CD14-positive monocyte (primary cell): ENCODE results near the gene RALGAPA2. TPM values are rescaled to one million over a fixed set of nuclear protein-coding genes. Genes with fewer than 3 reads are reported as not detected.

ENCODE experiments used
- DNase-seq, 3 donors: peaks; one replicate each; pipeline ENCODE4 v3.0.0-alpha.2; 2011 to 2022
- H2AFZ ChIP-seq: 2 replicates; pipeline ENCODE4 v1.6.0; 2012; ENCODE audit warnings: mild to moderate bottlenecking, low read depth, low read length, inconsistent platforms; ENCODE audit not compliant: insufficient read depth, poor library complexity, severe bottlenecking
- H3K27ac ChIP-seq, 2 donors: 1 replicate in 1 of 2; 2 replicates in 1 of 2; pipeline ENCODE4 v1.5.1; 2012 to 2013; ENCODE audit warnings: low read length in 2 of 2, control low read depth in 1 of 2, inconsistent platforms in 1 of 2, low read depth in 1 of 2, mild to moderate bottlenecking in 1 of 2
- H3K27me3 ChIP-seq, 2 donors: one replicate each; pipeline versions ENCODE4 v1.6.0 to v1.6.1; 2011 to 2013; ENCODE audit warnings: low read length in 2 of 2; ENCODE audit not compliant: control insufficient read depth in 2 of 2, insufficient read depth in 2 of 2
- H3K36me3 ChIP-seq, 2 donors: replicated peaks in 1 of 2; 1 replicate in 1 of 2; 2 replicates in 1 of 2; pipeline versions ENCODE4 v1.5.1 to v1.6.1; 2012 to 2013; ENCODE audit warnings: low read length in 2 of 2, control low read depth in 1 of 2, inconsistent platforms in 1 of 2, mild to moderate bottlenecking in 1 of 2; ENCODE audit not compliant: insufficient read depth in 2 of 2, control insufficient read depth in 1 of 2
- H3K4me1 ChIP-seq, 2 donors: 1 replicate in 1 of 2; 2 replicates in 1 of 2; pipeline versions ENCODE4 v1.5.1 to v1.6.1; 2012 to 2013; ENCODE audit warnings: low read length in 2 of 2, control low read depth in 1 of 2, inconsistent platforms in 1 of 2, mild to moderate bottlenecking in 1 of 2, moderate library complexity in 1 of 2; ENCODE audit not compliant: insufficient read depth in 2 of 2, control insufficient read depth in 1 of 2
- H3K4me2 ChIP-seq: replicated peaks from 2 replicates; pipeline ENCODE3; 2012; ENCODE audit warnings: low read length, moderate library complexity, mild to moderate bottlenecking; ENCODE audit not compliant: poor library complexity, severe bottlenecking; ENCODE audit errors: extremely low read depth
- H3K4me3 ChIP-seq, 3 experiments: fragments of 200-600 bp in 1 of 3; sonication (generic) in 1 of 3; replicated peaks in 1 of 3; 1 replicate in 2 of 3; 2 replicates in 1 of 3; pipeline ENCODE4 v1.5.1; 2011 to 2013; ENCODE audit warnings: low read length in 3 of 3, mild to moderate bottlenecking in 3 of 3, control low read depth in 2 of 3, low read depth in 2 of 3, inconsistent platforms in 1 of 3, moderate library complexity in 1 of 3
- H3K79me2 ChIP-seq: 2 replicates; pipeline ENCODE4 v1.6.0; 2012; ENCODE audit warnings: mild to moderate bottlenecking, control low read depth, inconsistent platforms, low read length, moderate library complexity; ENCODE audit not compliant: insufficient read depth
- H3K9ac ChIP-seq: 2 replicates; pipeline ENCODE4 v1.6.0; 2017; ENCODE audit warnings: low read length, mild to moderate bottlenecking; ENCODE audit not compliant: insufficient read depth, poor library complexity, severe bottlenecking
- H3K9me3 ChIP-seq, 2 donors: replicated peaks in 1 of 2; 1 replicate in 1 of 2; 2 replicates in 1 of 2; pipeline versions ENCODE4 v1.5.1 to v1.6.1; 2012 to 2013; ENCODE audit warnings: low read length in 2 of 2, control low read depth in 1 of 2; ENCODE audit not compliant: control insufficient read depth in 1 of 2, insufficient read depth in 1 of 2
- H4K20me1 ChIP-seq: 2 replicates; pipeline ENCODE4 v1.6.0; 2012; ENCODE audit warnings: mild to moderate bottlenecking, low read length, control low read depth, moderate library complexity; ENCODE audit not compliant: insufficient read depth
- H3K27ac Mint-ChIP-seq, 7 donors: one replicate each; pipeline ENCODE4 v1.8.0; 2020; ENCODE audit warnings: mild to moderate bottlenecking in 7 of 7, mixed read lengths in 7 of 7, moderate library complexity in 6 of 7, inconsistent platforms in 2 of 7
- H3K27me3 Mint-ChIP-seq, 3 donors: one replicate each; pipeline ENCODE4 v1.8.0; 2021 to 2022; ENCODE audit warnings: low read depth in 3 of 3, mild to moderate bottlenecking in 3 of 3, mixed read lengths in 3 of 3, moderate library complexity in 3 of 3, inconsistent platforms in 1 of 3
- H3K36me3 Mint-ChIP-seq, 2 donors: one replicate each; pipeline ENCODE4 v1.8.0; 2020; ENCODE audit warnings: mixed read lengths in 2 of 2, inconsistent platforms in 1 of 2, mild to moderate bottlenecking in 1 of 2
- H3K4me1 Mint-ChIP-seq: one replicate; pipeline ENCODE4 v1.8.0; 2020; ENCODE audit warnings: mild to moderate bottlenecking, mixed read lengths
- H3K4me3 Mint-ChIP-seq, 2 donors: one replicate each; pipeline ENCODE4 v1.8.0; 2020; ENCODE audit warnings: mild to moderate bottlenecking in 2 of 2, mixed read lengths in 2 of 2, moderate library complexity in 1 of 2
- H3K9me3 Mint-ChIP-seq, 7 donors: one replicate each; pipeline ENCODE4 v1.8.0; 2020 to 2022; ENCODE audit warnings: mixed read lengths in 7 of 7, mild to moderate bottlenecking in 6 of 7, moderate library complexity in 6 of 7, inconsistent platforms in 2 of 7
- CTCF ChIP-seq: fragments of 200-600 bp; IDR thresholded peaks from one replicate; pipeline ENCODE4 v1.8.0; 2022; ENCODE audit warnings: antibody characterized with exemption, mild to moderate bottlenecking
- WGBS: methylation state at CpG from one replicate; pipeline ENCODE4 v1.1.5; 2013; ENCODE audit warnings: missing lambda C conversion rate; ENCODE audit not compliant: insufficient coverage; 5-methylcytosine and 5-hydroxymethylcytosine counted together
- intact Hi-C, 2 donors: fragments of 100-400 bp; cut with micrococcal nuclease; formaldehyde crosslinking; loops; one replicate each; pipeline versions ENCODE4 v1.15.0 to v1.15.1; 2023
- polyA plus RNA-seq, 3 donors: library from polyadenylated mRNA; depleted of rRNA in 1 of 3; unstranded in 2 of 3; stranded (reverse) in 1 of 3; fragments of 300-500 nt in 2 of 3; fragments of >200 nt in 1 of 3; fragmentation: Illumina TruSeq in 2 of 3; gene quantifications; 1 replicate in 2 of 3; 2 replicates in 1 of 3; pipeline ENCODE4 v1.2.3, GENCODE V29; 2012 to 2021

Gene RALGAPA2
- polyA plus RNA-seq, 3 donors: 6.2 to 13.0 (median 8.9) TPM

GRCh38 chr20:20369250-20370093 is 343.0 kb downstream of the RALGAPA2 start:
- Histone ChIP-seq H3K9me3 (peaks cover 0 to 22% of the 10 kb centered on the region in 2 donors), H3K27me3 (peaks cover 75 to 88% of the 10 kb centered on the region in 2 donors), H3K4me2 (peak overlapping the region; percentile 80), H3K4me1 (peaks cover 17 to 41% of the 10 kb centered on the region in 2 donors), H3K4me3 (peak overlapping the region in 1 of 3 experiments; percentile 57), H2AFZ (no peak overlapping the region), H4K20me1 (no peaks in the 10 kb centered on the region), H3K9ac (no peak overlapping the region), H3K27ac (no peak overlapping the region), H3K79me2 (no peaks in the 10 kb centered on the region), H3K36me3 (no peaks in the 10 kb centered on the region)
- Mint-ChIP-seq H3K4me1 (peaks cover 25% of the 10 kb centered on the region), H3K27ac (no peak overlapping the region), H3K4me3 (peak overlapping the region; percentile 47 to 84), H3K36me3 (peaks cover 5 to 8% of the 10 kb centered on the region in 2 donors), H3K9me3 (peaks cover 0 to 15% (median 4%) of the 10 kb centered on the region in 7 donors), H3K27me3 (peaks cover 79 to 91% (median 81%) of the 10 kb centered on the region in 3 donors)
- WGBS: 2% methylated on average over 71 of the region's 86 CpGs
- intact Hi-C loops: no loop called here
- no peak for TF ChIP-seq CTCF
- no peak for DNase-seq

- peaks cover 77 to 91% (median 81%) of the 10 kb centered on the region in 3 donors for H3K27me3 Mint-ChIP-seq
Observed at GRCh38 chr20:20368418-20369249, 343.8 kb downstream of the RALGAPA2 start.

More at GRCh38 chr20:20368418-20369249, 343.8 kb downstream of the RALGAPA2 start:
- H3K4me3 ChIP-seq: peak overlapping the region in 1 of 3 experiments; percentile 57
- whole genome bisulfite sequencing: under 1% methylated on average over 126 of the region's 130 CpGs
- H3K4me1 Mint-ChIP-seq: peaks cover 31% of the 10 kb centered on the region
- H3K27ac ChIP-seq: no peak overlapping the region
- H3K27ac Mint-ChIP-seq: no peak overlapping the region
- H3K27me3 ChIP-seq: peaks cover 73 to 87% of the 10 kb centered on the region in 2 donors
- no peaks in the 10 kb centered on the region for H3K36me3 ChIP-seq
- no peak overlapping the region for H3K9ac ChIP-seq
- peaks cover 5 to 8% of the 10 kb centered on the region in 2 donors for H3K36me3 Mint-ChIP-seq
- peaks cover 0 to 27% of the 10 kb centered on the region in 2 donors for H3K9me3 ChIP-seq
- intact Hi-C loops: no loop called here
- peak overlapping the region; percentile 41 to 55 for H3K4me3 Mint-ChIP-seq
- H3K4me1 ChIP-seq: peaks cover 25 to 50% of the 10 kb centered on the region in 2 donors
- no peak for TF ChIP-seq CTCF
- H2AFZ ChIP-seq: no peak overlapping the region
- DNase-seq: no peak
- peak overlapping the region; percentile 80 for H3K4me2 ChIP-seq
- H4K20me1 ChIP-seq: no peaks in the 10 kb centered on the region
- peaks cover 0 to 21% (median 4%) of the 10 kb centered on the region in 7 donors for H3K9me3 Mint-ChIP-seq
- H3K79me2 ChIP-seq: no peaks in the 10 kb centered on the region
